Right lobe of liver (tissue), 6 donors: ENCODE measurements around the gene DUXB. TPM values are rescaled to one million over a fixed set of nuclear protein-coding genes. Genes with fewer than 3 reads are reported as not detected.

Source experiments
- ATAC-seq, 4 donors: fragments of 200-7000 bp; cut with Tn5 transposase; one replicate each; pipeline ENCODE4 v1.9.1; 2020; ENCODE audit warnings: mild to moderate bottlenecking in 4 of 4, moderate library complexity in 4 of 4
- DNase-seq, 3 donors: peaks; one replicate each; pipeline ENCODE4 v3.0.0-alpha.2; 2020
- H3K27ac ChIP-seq, 3 donors: fragments of 200-600 bp; one replicate each; pipeline ENCODE4 v1.8.0; 2022
- H3K27me3 ChIP-seq, 2 donors: fragments of 200-600 bp; one replicate each; pipeline ENCODE4 v1.8.0; 2022
- H3K36me3 ChIP-seq, 4 donors: fragments of 200-600 bp; sonication (generic) in 1 of 4; one replicate each; pipeline versions ENCODE4 v1.5.1 to v1.8.0; 2017 to 2022; ENCODE audit warnings: control low read depth in 1 of 4
- H3K4me1 ChIP-seq, 4 donors: fragments of 200-600 bp; sonication (generic) in 1 of 4; one replicate each; pipeline versions ENCODE4 v1.5.1 to v1.8.0; 2017 to 2022; ENCODE audit warnings: control low read depth in 1 of 4
- H3K4me3 ChIP-seq, 3 donors: fragments of 200-600 bp; one replicate each; pipeline ENCODE4 v1.8.0; 2022
- H3K9me3 ChIP-seq, 4 donors: fragments of 200-600 bp; sonication (generic) in 1 of 4; one replicate each; pipeline versions ENCODE4 v1.5.1 to v1.8.0; 2017 to 2022; ENCODE audit warnings: control low read depth in 1 of 4
- POLR2A ChIP-seq: fragments of 450-650 bp; IDR thresholded peaks from one replicate; pipeline ENCODE4 v1.6.1; 2017; ENCODE audit warnings: antibody characterized with exemption, mild to moderate bottlenecking
- WGBS: methylation state at CpG from one replicate; pipeline ENCODE4 v1.1.6; 2018; ENCODE audit warnings: low coverage, low lambda C conversion rate; ENCODE audit not compliant: insufficient coverage; ENCODE audit errors: missing lambda C conversion rate; 5-methylcytosine and 5-hydroxymethylcytosine counted together
- intact Hi-C, 2 donors: fragments of 100-400 bp; cut with DNase I; formaldehyde crosslinking; loops; one replicate each; pipeline versions ENCODE4 v1.11.2 to v1.14.1; 2022
- total RNA-seq, 6 experiments: library from RNA; depleted of rRNA in 2 of 6; stranded (reverse); fragments of >200 nt in 2 of 6; fragmentation: NEBNext Ultra II Directional in 3 of 6; extraction: Animal tissue kit (Norgen Biotek cat#: 25700) in 3 of 6; gene quantifications; one replicate each; pipeline versions ENCODE4 v1.1.0 to v1.2.4, GENCODE V29; 2016 to 2023
- TF ChIP-seq, protein P1 (sequence below), 4 donors: fragments of 200-600 bp in 3 of 4; fragments of 450-650 bp in 1 of 4; IDR thresholded peaks; one replicate each; pipeline versions ENCODE4 v1.5.1 to v1.8.0; 2016 to 2022; ENCODE audit warnings: antibody characterized with exemption in 4 of 4, mild to moderate bottlenecking in 2 of 4
- donor health status: DM: no; HTN: yes; CAD: no.
- donor health status: DM: no; HTN: no; CAD: no.
- donor health status: DM: no; HTN: no; CAD: no.
- donor health status: DM: no; HTN: yes; CAD: no.
- donor health status: DM: no; HTN: yes; CAD: no.

Gene DUXB
- total RNA-seq, 6 experiments from 2014 or later = not detected

DNA sequence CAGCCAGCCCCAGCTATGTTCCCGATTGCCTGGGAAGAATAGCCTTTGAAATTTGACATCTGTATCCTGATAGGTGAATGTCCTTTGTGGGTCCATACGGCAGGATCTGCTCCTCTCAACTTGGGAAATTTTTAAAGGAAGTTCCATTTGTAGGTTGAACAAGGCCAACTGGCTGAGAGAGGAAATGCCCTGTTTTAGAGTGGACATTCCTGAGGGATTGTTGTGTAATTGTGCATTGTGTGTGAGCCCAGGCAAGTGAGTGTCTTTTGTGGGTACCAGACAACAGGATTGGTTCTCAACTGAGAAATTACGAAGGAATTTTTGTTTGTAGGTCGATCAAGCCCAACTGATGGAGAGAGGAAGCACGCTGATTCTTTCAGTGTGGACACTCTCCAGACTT, 21.9 kb downstream of the DUXB start:
- H3K4me1 ChIP-seq = no peaks in the 10 kb centered on the region
- H3K36me3 ChIP-seq = no peaks in the 10 kb centered on the region
- TF ChIP-seq, protein P1, sequence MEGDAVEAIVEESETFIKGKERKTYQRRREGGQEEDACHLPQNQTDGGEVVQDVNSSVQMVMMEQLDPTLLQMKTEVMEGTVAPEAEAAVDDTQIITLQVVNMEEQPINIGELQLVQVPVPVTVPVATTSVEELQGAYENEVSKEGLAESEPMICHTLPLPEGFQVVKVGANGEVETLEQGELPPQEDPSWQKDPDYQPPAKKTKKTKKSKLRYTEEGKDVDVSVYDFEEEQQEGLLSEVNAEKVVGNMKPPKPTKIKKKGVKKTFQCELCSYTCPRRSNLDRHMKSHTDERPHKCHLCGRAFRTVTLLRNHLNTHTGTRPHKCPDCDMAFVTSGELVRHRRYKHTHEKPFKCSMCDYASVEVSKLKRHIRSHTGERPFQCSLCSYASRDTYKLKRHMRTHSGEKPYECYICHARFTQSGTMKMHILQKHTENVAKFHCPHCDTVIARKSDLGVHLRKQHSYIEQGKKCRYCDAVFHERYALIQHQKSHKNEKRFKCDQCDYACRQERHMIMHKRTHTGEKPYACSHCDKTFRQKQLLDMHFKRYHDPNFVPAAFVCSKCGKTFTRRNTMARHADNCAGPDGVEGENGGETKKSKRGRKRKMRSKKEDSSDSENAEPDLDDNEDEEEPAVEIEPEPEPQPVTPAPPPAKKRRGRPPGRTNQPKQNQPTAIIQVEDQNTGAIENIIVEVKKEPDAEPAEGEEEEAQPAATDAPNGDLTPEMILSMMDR (IDR thresholded peaks at IDR 0.05) = no peak
- TF ChIP-seq POLR2A = no peak
- no peaks in the 10 kb centered on the region for H3K9me3 ChIP-seq
- no peak overlapping the region for H3K4me3 ChIP-seq
- DNase-seq (no peak), ATAC-seq (no peak)
- intact Hi-C loops = no loop called here
- 72% methylated on average over 4 of the region's 5 CpGs for WGBS
- H3K27ac ChIP-seq = no peak overlapping the region
- no peaks in the 10 kb centered on the region for H3K27me3 ChIP-seq

DNA sequence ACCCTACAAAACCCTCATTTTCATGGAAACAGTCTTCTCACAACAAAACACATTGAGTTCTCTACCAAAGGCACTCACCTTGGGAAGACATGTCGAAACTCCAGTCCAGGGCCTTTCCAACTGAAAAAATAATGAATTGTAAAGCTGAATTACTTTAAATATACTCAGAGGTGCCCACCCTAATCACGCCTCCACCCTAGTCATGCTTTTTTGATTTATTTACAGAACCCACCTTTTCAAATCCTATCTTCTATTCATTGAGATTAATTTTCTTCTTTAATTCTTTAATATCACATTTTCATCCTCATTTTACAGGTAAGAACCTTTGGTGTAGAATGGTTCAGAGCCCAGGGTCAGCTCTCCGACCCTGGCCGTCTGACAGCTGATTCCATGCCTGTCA, 24.4 kb downstream of the DUXB start, which contains the start of gene CPHXL2:
CPHXL2 (minus strand) TSS at position 101 of the 400 bp plus-strand sequence; CDS start at position 91, 10 bp downstream.
- no peak for TF ChIP-seq POLR2A
- TF ChIP-seq, protein P1 (IDR thresholded peaks at IDR 0.05) = no peak
- ATAC-seq (no peak), DNase-seq (no peak)
- no peak within 1 kb of the TSS for H3K27ac ChIP-seq
- H3K27me3 ChIP-seq = no peaks in the 10 kb centered on the region
- intact Hi-C loops = no loop called here
- no peaks in the 10 kb centered on the region for H3K36me3 ChIP-seq
- no peak within 1 kb of the TSS for H3K4me3 ChIP-seq
- H3K4me1 ChIP-seq = no peaks in the 10 kb centered on the region
- WGBS = 86% methylated on average over 4 of the region's 4 CpGs
- H3K9me3 ChIP-seq = no peaks in the 10 kb centered on the region

DNA sequence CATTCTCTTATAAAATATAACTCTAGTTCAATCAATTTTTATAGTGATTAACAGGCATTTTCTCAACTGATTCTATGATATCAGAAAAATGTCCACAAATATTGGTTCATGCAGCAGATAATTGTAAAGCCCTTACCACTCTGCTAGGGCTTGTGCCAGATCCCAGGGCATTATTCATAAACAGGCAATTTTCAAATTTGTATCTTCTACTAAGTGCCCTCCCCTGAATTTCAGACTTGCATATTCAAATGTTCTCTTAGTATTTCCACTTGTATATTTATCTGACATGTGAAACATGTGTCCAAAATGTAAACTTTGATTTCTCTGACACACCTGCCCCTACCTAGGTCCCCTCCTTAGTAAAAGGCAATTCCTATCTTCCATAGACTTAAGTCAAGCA, 33.8 kb downstream of the DUXB start:
- H3K9me3 ChIP-seq = no peaks in the 10 kb centered on the region
- DNase-seq (no peak), ATAC-seq (no peak)
- intact Hi-C loops = no loop called here
- H3K4me1 ChIP-seq = no peaks in the 10 kb centered on the region
- H3K4me3 ChIP-seq = no peak overlapping the region
- H3K27ac ChIP-seq = no peak overlapping the region
- no peaks in the 10 kb centered on the region for H3K27me3 ChIP-seq
- TF ChIP-seq, protein P1 (IDR thresholded peaks at IDR 0.05) = no peak
- no peak for TF ChIP-seq POLR2A
- no peaks in the 10 kb centered on the region for H3K36me3 ChIP-seq

DNA sequence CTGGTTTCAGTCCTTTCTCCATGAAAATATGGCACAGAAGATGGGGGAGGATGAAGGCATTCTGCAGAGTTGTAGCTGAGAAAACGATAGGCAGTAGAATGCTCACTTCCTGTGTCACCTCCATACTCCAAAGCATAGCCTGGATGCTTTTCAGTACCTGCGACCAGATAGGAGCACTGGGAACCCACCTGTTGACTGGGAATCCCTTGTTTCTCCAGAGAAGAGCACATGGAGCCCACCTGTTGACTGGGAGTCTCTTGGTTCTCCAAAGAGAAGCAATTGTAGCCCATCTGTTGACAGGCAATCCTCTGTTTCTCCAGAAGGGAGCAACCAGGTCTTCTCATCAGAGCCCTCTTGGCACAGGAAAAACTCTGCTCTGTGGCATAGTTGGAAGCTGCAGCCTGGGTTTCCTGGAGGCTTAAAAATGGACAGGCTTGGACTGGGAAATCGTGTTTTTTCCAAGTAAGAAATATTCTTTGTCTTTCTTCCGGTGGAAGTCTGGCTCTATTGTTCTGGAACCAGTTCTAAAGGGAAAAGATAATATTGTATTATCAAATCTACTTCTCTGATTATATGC, 40.4 kb downstream of the DUXB start:
- Histone ChIP-seq H3K27me3 (no peaks in the 10 kb centered on the region), H3K36me3 (peaks cover 0 to 32% (median 7%) of the 10 kb centered on the region in 4 donors), H3K4me1 (no peaks in the 10 kb centered on the region), H3K27ac (no peak overlapping the region), H3K9me3 (no peaks in the 10 kb centered on the region), H3K4me3 (no peak overlapping the region)
- TF ChIP-seq, protein P1 (IDR thresholded peaks at IDR 0.05) = no peak
- TF ChIP-seq POLR2A = no peak
- peak; percentile 30 to 63 (median 39) for ATAC-seq
- DNase-seq = no peak
- WGBS = 77% methylated on average over 4 of the region's 4 CpGs
- intact Hi-C loops = no loop called here

DNA sequence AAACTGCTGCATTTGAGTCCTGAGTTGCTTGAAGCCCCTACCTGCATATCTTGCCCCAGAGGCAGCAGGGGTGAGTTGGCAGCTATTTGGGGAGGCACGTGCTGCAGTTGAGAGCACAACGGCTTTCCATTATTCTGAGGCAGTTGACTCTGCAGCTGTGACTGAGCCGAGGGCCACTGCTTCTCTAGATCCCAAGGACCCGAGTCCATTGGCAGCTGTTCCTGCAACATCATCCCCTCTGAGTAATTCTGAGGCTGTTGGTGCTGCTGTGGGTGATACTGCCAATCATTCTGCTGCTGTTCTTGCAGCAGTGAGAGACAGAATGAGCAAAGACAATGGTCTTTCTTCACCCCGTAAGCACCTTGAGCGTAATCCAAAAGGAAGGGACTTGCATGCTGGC, 40.9 kb downstream of the DUXB start:
- H3K27ac ChIP-seq = no peak overlapping the region
- H3K4me3 ChIP-seq = no peak overlapping the region
- no peaks in the 10 kb centered on the region for H3K4me1 ChIP-seq
- no peaks in the 10 kb centered on the region for H3K9me3 ChIP-seq
- 60% methylated on average over 2 of the region's 6 CpGs for WGBS
- no peak for DNase-seq
- TF ChIP-seq, protein P1 (IDR thresholded peaks at IDR 0.05) = no peak
- no peak for TF ChIP-seq POLR2A
- H3K36me3 ChIP-seq = peaks cover 4 to 37% (median 12%) of the 10 kb centered on the region in 4 donors
- ATAC-seq = no peak
- no peaks in the 10 kb centered on the region for H3K27me3 ChIP-seq
- intact Hi-C loops = no loop called here
